Glomerular visceral epithelial cell (primary cell): ENCODE data around the gene CASP9.

Experiments
- DNase-seq: peaks from one replicate; pipeline ENCODE4 v3.0.0-alpha.2; 2016; ENCODE audit errors: extremely low spot score

Gene CASP9

DNA sequence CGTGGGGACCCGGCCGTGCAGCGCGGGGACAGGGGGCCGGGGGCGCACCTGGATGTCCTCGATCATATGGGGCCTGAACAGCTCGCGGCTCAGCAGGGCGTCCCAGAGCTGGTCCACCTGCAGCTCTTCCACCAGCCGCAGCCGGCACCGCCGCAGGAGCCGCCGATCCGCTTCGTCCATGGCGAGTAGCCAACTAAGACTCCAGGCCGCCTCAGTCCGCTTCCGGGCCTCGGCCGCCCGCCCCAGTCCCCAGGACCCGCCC is at the start of gene CASP9:
Gene CASP9 (minus strand): TSS at position 195 of the 262 bp plus-strand sequence. CDS start 15 bp downstream, at position 180.
- DNase-seq = no peak

- DNase-seq = no peak
Observed at GRCh38 chr1:15573477-15573876, 49.5 kb upstream of the CASP9 start.

DNA sequence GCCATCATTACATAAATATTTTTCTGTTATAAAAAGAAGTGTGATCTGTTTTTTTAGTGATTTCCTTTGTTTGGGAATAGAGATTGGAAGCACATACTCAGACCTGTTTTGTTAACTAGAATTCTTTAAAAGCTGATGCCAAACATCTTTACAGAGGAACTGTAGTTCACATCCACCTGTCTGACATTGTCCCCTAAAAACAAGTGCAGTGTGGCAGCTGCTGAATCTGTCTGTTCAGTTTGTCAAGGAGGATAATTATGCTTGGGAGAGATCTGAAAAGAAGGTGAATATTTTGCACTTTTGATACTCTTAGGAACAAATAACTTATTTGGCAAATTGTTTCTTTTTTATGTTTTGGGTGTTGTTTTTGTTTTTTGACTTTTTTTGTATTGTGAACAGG is 47.3 kb upstream of the CASP9 start:
- DNase-seq = no peak

GRCh38 chr1:15570861-15571260 is 46.8 kb upstream of the CASP9 start:
- no peak for DNase-seq

DNA sequence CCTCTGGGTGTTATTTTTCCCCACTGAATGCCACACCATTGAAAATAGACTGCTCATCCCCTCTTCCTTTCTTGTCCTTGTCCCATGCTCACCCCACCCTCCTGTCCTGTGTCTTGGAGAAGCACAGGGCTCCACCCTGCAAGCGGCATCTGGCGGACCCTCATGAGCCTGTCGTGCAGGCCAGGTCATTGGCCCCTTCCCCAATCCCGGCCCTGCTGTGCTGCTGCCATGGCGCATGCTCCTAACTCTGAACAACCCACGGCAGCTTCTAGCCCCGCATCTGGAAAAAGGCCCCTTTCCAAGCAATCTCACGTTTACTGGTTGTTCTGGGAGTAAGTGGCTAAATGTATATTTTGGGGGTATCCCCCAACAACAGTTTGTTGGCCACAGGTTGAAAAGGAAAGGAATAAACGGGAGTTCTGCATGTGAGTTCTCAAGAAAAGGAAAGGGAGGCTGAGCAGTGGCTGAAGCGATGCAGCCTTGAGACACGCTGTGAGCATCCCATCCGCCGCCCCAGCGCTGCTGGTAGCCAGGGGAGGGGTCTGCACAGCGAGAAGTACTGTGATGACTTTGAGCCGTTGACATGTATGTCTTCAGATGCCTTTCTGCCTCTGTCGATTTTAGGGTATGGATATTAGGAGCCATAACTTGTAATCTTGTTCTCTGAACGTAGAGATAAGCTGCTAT is 44.5 kb upstream of the CASP9 start:
- no peak for DNase-seq

- DNase-seq = no peak
Observed at GRCh38 chr1:15559189-15559810, 35.3 kb upstream of the CASP9 start.

GRCh38 chr1:15558516-15558915 is 34.5 kb upstream of the CASP9 start:
- no peak for DNase-seq

GRCh38 chr1:15557594-15557993 is 33.6 kb upstream of the CASP9 start:
- no peak for DNase-seq

DNA sequence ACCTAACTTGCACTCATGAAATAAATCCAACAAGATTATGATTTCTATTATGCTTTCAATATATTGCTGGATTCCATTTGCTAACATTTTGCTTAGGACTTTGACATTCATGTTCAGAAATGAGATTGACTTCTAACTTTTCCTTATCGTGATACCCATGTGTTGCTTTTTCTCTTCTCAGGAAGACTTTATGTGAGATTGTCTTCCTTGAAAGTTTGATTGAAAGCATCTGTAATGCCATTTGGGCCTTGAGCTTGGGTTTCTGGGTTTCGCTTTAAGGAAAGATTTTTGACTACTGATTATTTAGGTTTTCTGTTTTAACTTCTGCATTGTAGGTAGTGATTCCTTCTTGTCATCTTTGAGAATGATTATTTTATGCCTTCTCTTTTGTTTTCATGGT is 33.0 kb upstream of the CASP9 start:
- DNase-seq = no peak

- DNase-seq = no peak
Observed at GRCh38 chr1:15550573-15550972, 26.6 kb upstream of the CASP9 start.

DNA sequence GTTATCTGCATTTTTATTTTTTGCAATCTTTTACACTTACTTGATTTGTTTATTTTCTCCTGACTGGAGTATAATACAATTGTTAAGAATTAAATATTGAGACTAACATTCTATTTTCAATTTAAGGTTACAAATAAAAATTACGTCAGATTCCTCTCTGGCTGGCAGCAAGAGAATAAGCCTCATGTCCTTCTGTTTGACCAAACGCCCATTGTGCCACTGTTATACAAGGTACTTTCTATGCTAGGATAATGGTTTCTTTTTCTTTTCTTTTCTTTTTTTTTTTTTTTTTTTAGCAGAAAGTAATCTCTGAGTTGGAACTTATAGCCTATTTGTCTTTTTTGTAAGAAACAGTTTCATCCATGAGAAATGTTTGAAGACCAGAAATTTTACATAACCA is 22.6 kb upstream of the CASP9 start:
- DNase-seq = no peak

DNA sequence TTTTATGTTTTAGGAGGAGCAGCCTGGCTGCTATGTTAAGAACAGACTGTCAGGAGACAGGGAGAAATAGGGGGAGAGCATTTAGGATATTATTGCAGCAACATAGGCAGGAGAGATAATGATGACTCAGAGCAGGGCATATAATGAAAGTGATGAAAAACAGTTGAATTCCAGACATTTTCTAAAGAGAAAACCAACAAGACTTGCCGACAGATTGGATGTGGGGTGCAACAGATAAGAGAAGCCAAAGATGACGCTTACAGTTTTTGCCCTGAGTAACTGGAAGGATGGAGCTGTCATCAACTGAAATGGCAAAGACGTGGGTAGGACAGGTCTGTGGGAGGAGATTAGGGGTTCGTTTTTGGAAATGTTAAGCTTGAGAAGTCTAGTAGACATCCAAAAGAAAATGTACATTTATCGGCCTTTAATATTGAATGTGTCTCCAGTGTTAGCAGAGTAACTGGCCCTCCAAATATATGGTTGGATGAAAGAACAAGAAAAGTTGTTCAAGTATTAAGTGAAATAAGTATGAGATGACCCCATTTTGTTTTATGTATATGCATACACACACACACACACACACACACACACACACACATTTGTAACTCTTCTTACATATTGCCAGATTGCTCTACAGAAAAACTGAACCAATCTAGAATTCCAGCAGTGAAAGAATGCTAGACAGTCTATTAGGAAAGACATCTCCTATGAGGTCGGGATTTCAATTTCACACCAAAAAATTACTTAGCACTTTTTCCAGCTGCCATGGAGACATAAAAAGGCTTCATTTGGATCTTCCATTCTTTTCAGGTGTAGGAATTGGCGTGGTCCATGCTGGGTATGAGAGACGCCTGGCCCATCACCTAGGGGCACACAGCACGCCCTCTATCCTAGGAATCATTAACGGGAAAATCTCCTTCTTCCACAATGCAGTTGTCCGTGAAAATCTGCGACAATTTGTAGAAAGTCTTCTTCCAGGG is 19.9 kb upstream of the CASP9 start:
- DNase-seq = no peak

GRCh38 chr1:15543251-15543588 is 19.2 kb upstream of the CASP9 start:
- DNase-seq = no peak

- DNase-seq = no peak
Observed at GRCh38 chr1:15542388-15543250, 18.6 kb upstream of the CASP9 start.

DNA sequence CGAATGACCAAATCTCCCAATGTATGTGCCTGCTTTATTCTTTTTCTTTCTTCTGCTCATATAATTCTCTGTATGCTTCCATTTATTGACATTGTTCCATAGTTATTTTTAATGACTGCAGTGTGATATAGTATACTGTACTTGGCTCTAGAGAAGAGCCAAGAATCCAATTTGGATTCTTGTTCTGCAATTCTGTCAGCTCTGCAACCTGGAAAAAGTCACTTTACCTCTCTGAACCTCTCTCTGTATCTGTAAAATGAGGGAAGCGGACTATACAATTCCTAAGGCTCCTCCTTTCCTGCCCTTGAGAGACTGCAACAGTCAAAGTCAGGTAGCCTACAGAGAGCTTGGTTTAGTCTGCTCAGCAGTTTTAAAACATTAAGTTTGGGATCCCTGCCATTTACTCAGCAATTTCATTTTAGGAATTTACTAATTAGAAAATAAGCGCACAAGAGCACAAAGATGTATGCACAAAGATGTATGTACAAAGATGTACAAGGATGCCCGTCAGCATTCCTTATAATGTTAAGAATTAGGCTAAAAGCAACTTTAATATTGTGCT is 17.3 kb upstream of the CASP9 start:
- no peak for DNase-seq

DNA sequence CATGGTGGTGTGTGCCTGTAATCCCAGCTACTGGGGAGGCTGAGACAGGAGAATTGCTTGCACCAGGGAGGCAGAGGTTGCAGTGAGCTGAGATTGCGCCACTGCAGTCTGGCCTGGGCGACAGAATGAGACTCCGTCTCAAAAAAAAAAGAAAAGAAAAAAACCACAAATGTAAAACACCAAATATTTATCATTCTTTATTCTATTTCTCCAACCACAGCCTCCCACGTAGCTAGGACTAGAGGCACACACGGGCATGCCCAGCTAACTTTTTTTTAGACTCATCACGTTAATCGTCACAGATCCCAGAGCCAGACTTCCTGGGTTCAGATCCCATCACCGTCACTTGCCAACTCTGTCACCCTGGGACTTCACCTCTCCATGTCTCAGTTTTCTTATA is 16.2 kb upstream of the CASP9 start:
- peak; percentile 11 for DNase-seq

DNA sequence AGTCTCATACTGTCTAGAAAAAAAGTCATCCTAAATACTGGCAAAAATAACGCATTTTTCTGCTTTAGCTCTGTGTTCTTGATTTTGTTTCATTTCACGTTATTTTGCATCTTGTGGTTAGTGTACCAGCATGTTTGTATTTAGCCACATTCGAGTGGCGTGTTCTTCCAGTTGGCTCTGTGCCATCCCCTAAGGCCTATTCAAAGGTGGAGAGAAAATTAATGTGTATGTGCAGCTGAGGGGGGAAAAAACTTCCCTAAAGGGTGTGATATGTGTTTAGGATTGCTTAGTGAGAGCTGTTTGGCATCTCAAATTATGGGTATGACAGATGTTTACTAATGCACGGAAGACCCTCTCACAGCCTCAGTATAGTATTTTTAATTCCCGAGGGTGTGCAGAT is 14.8 kb upstream of the CASP9 start:
- DNase-seq = no peak

GRCh38 chr1:15531682-15532081 is 7.7 kb upstream of the CASP9 start:
- no peak for DNase-seq

GRCh38 chr1:15531003-15531402 is 7.0 kb upstream of the CASP9 start:
- DNase-seq = peak; percentile 82

DNA sequence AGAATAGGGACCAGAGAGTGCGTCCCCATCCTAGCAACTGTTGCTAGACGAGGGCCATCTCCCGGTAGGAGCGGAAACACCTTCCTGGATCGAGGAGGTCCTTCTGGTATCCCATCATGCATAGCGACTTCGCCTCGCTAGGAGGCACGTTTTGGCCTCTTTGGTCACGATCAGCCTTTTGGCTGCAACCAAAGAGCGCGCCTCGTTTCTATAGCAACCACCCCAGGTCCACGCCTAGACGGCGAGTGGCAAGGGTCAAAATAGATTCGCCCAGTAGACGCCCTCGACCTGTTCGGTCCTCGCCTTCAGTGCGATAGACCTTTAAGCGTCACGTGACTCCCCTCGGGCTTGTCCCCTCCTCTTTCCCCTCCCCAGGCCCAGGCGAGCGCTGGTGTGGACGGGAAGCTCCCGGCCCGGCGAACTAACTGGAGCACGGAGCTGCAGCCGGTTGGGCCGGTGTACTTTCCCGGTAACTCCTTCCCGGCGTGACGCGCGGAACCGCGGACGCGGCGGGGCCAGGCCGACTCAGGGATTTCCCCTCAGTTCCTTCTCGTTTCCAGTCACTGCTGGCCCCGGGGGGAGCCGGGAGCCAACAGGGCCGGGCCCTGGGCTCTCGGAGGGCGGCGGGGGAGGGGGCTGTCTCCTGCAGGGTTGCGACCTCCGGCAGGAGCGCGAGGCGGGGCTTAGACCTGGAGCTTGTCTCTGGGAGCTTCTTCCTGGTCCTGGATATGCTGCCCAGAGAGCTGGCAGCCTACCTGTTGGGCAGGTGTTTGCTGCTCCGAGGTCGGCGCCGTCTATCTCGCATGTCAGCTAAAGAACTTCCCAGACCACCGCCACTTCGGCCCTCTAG is 2.7 kb upstream of the CASP9 start, which contains the start of gene DNAJC16:
Gene DNAJC16 (plus strand): TSS at position 359 of the 850 bp plus-strand sequence. CDS start 2,258 bp downstream, outside the sequence.
- peak; percentile 100 for DNase-seq
